HG02870 (cell line): ENCODE measurements around the gene PRR35.
"Not testable (repeated sequence)": the region's sequence is repeated elsewhere in the genome, so short reads cannot be mapped to it uniquely, and the experiment has no call there.

Source experiments
- ATAC-seq: cut with Tn5 transposase; IDR thresholded peaks from one replicate; pipeline ENCODE4 v1.9.1; 2021; ENCODE audit warnings: mild to moderate bottlenecking, moderate library complexity; ENCODE audit not compliant: unreplicated experiment

The PRR35 gene

GRCh38 chr16:592518-593306, 32.5 kb downstream of the PRR35 start:
- no peak for ATAC-seq

DNA sequence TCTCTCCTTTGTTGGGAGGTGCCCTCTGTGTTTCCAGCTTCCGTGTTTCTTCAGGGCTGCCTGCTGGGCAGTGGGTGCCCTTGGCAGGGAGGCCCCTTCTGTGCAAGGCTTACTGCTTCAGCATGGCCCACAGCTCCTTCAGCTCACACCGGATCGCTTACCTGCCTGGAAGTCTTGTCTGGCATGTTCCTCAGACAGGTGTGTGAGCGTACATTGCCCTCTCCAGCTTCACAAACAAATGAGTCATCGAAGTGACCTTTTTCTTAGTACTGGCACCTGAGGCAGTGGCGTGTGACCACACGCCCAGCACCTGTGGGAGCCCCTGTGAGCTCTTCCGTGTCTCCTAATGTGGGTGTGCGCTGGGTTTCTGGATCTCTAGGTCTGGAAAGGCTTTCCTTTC, 33.2 kb downstream of the PRR35 start:
- ATAC-seq: no peak

DNA sequence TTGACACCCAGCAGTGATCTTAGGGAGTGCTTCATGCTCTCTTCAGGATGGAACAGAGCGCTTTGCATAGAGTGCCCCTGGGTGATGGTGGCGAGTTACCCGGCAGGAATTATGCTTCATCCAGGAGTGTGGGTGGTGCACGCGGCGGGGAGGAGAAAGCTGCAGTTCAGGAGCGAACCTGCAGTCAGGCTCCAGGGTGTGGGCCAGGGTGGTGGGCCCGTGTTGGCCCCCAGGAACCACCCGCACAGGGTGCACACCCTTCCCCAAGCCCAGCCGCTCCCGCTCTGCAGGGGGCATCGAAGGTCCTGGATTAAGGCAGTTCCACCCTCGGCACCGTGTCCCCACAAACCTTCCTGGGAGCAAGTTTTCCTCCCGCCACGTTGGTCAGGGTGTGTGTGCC, 33.6 kb downstream of the PRR35 start:
- no peak for ATAC-seq

DNA sequence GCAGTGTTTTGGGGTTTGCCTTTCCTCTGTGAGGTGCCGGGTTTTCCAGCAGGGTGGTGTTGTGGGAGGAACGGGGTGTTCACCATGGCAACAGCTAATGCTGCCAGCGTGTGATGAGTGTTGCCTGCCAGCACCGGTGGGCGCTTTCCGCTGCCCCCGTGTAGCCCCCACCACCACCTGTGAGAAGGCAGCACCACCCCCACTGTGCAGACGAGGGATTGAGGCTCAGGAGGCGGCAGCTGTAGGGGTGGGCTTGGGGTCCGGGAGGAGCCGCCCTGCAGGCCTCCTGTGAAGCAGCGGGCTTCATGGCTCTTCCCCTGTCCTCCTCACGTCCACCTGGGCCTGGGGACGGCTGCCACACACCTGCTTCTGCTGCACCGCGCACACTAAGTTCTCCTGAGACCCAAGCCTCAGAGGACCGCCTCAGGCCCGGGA, 34.9 kb downstream of the PRR35 start:
- no peak for ATAC-seq

- ATAC-seq: no peak
These were observed 35.9 kb downstream of the PRR35 start for GRCh38 chr16:595942-596735.

GRCh38 chr16:596736-597060, 36.5 kb downstream of the PRR35 start:
- ATAC-seq: no peak

DNA sequence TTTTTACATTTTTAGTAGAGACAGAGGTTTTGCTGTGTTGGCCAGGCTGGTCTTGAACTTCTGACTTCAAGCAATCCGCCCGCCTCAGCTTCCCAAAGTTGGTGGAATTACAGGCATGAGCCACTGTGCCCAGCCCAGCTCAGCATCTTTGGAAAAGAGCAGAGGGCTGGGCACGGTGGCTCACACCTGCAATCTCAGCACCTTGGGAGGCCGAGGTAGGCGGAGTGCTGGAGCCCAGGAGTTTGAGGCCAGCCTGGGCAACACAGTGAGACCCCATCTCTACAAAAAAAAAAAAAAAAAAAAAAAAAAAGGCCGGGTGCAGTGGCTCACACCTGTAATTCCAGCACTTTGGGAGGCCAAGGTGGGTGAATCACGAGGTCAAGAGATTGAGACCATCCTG, 37.5 kb downstream of the PRR35 start:
- ATAC-seq: not testable (repeated sequence)

DNA sequence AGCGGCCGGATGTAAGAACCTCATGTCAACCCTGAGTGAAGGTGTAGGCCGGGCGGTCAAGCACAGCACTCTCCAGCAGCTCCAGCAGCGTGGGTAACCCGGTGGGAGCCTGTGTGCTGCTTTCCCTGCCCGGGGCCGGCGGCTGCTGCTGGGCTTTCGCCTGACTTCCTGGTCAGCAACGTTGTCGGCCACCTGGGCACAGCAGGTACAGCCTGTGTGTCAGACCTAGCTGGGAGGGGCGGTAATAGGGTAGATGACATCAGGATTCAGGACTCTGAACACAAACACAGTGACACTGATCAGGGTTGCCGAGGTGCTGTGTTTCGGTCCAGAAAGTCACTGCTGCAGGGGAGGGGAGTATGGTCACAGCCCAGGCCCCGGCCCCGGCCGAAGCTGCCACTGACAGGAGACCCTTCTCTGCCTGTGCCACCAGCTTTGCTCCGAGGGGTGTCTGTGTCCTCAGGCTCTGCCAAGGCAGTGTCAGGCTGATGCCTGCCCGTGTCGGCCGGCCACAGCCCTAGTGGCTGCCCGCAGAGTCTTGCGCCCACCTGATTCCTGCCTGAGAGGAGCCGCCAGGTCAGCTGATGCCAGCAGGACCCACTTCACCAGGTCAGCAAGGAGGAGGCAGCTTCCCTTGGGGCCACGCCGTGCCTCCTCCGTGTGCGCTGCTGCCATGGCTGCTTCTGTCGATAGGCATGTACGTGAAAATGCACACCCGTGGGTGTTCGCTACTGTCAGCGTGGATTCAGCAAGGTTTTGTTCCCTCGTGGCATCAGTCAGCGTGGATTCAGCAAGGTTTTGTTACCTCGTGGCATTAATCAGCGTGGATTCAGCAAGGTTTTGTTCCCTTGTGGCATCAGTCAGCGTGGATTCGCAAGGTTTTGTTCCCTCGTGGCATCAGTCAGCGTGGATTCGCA, 38.9 kb downstream of the PRR35 start:
- ATAC-seq: no peak

DNA sequence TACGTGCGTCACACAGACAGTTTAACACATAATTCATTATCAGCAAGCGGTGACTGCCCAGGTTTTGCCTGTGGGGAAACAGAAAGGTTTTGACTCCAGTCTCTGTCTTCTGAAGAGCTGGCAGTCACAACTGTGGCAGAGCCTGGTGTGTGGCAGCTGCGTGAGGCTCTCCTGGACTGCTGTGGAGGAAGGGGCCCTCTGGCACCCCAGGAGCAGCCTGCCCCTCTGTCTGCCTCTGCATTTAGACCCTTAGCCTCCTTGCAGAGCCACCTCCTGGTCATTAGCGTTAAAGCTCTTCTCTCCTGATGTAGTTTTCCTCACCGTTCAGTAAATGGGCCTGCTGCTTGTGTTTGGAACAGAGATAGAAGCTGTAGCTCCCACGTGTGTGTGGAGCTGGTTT, 40.6 kb downstream of the PRR35 start:
- no peak for ATAC-seq

- ATAC-seq: no peak
These were observed 43.7 kb downstream of the PRR35 start for GRCh38 chr16:603933-604332.

GRCh38 chr16:606656-607307, 46.6 kb downstream of the PRR35 start:
- no peak for ATAC-seq

GRCh38 chr16:608019-608418, 47.8 kb downstream of the PRR35 start:
- no peak for ATAC-seq

- no peak for ATAC-seq
These were observed 49.1 kb downstream of the PRR35 start for GRCh38 chr16:609316-609715.

- no peak for ATAC-seq
These were observed 49.8 kb downstream of the PRR35 start for GRCh38 chr16:609984-610383.

DNA sequence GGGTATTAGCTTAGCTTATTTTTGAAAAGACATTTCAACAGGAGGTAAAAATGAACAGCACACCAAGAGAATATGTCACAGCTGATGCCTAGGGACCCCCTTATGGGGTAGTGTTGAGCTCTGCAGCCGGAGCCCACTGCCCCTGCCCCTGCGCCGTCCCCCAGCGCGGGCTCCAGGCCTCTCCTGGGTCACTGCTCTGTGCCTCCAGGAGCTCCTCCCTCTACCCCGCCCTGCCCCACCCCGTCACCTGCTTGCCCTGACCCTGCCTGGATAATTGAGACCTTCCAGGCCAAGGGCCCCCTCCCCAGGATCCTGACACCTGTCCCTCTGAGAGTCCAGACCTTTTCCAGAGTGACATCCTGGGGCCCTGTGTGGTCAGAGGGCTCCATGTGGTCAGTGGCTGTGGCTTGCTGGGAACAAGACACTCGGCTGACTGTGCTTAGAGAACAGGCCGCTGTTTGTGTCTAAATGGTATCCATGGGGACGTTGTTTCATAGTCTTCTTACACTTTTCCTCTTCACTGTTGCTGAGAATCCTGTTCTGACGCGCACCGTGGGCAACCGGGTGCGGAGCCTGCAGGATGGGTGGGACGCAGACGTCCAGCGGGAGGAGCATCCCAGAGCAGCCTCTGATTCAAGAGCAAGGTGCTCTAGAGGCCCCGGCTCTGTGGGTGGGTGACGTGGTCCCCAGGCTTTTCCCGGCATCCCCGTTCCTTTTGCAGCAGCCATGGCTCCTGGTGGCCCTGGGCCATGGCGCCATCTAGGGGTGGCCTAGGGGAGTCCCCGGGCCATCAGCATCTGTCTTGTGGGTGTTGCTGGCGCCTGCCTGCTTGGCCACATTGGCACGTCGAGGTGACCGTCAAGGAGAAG, 50.6 kb downstream of the PRR35 start:
- no peak for ATAC-seq

- no peak for ATAC-seq
These were observed 54.9 kb downstream of the PRR35 start for GRCh38 chr16:615122-615521.
